ENCODE results near the gene ERC1.

- TF ChIP-seq EP300 (IDR thresholded peaks at IDR 0.05): no peak
- TF ChIP-seq POLR2AphosphoS5 (IDR thresholded peaks at IDR 0.05): no peak
Measured at GRCh38 chr12:967641-968040, 23.4 kb upstream of the ERC1 start.

Measured in esophagus muscularis mucosa (tissue), 3 donors.